Activated naive CD8-positive, alpha-beta T cell treated with anti-CD3 and anti-CD28 coated beads, Interleukin-2, amount 10 ng/mL, durations not matched to agents 7 days and 5 days (primary cell): Measurements from ENCODE around the gene DIP2B. TPM values are rescaled to one million over a fixed set of nuclear protein-coding genes. Genes with fewer than 3 reads are reported as not detected.

Source experiments
- ATAC-seq: fragments of 150-1000 bp; cut with Tn5 transposase; one replicate; pipeline ENCODE4 v1.10.0; 2021; ENCODE audit warnings: low read depth, moderate library complexity
- POLR2A ChIA-PET: fragments of 350-600 bp; sonication (Branson Sonifier 250); formaldehyde crosslinking; loops from one replicate; lab custom pipeline; 2021; ENCODE audit warnings: antibody characterized with exemption; lab: Charles Lee
- DNase-seq: peaks from one replicate; pipeline ENCODE4 v3.0.0; 2021
- H3K27ac Mint-ChIP-seq: one replicate; pipeline ENCODE4 v1.8.0; 2022; ENCODE audit warnings: mild to moderate bottlenecking, mixed read lengths
- H3K27me3 Mint-ChIP-seq: one replicate; pipeline ENCODE4 v1.8.0; 2022; ENCODE audit warnings: mild to moderate bottlenecking, moderate library complexity, mixed read lengths
- H3K36me3 Mint-ChIP-seq: one replicate; pipeline ENCODE4 v1.8.0; 2021; ENCODE audit warnings: mild to moderate bottlenecking, mixed read lengths
- H3K4me1 Mint-ChIP-seq: one replicate; pipeline ENCODE4 v1.8.0; 2021; ENCODE audit warnings: mixed read lengths
- H3K4me3 Mint-ChIP-seq: one replicate; pipeline ENCODE4 v1.8.0; 2022; ENCODE audit warnings: mild to moderate bottlenecking, moderate library complexity, mixed read lengths
- H3K9me3 Mint-ChIP-seq: one replicate; pipeline ENCODE4 v1.8.0; 2021; ENCODE audit warnings: mixed read lengths
- total RNA-seq, 2 experiments: library from RNA; stranded (reverse); gene quantifications; one replicate each; pipeline ENCODE4 v1.2.3, GENCODE V29; 2021

The DIP2B gene
- total RNA-seq, 2 experiments from 2014 or later = 19.5 to 21.3 TPM

GRCh38 chr12:50723865-50724264 is 219.1 kb downstream of the DIP2B start:
- POLR2A ChIA-PET = no interaction called here
- Mint-ChIP-seq H3K27me3 (no peaks in the 10 kb centered on the region), H3K4me3 (no peak overlapping the region), H3K36me3 (peaks cover 16% of the 10 kb centered on the region), H3K9me3 (no peaks in the 10 kb centered on the region), H3K4me1 (peaks cover 2% of the 10 kb centered on the region), H3K27ac (peak overlapping the region; percentile 9)
- no peak for DNase-seq
- no peak for ATAC-seq

- no peak for DNase-seq
- H3K4me1 Mint-ChIP-seq = peaks cover 2% of the 10 kb centered on the region
- H3K9me3 Mint-ChIP-seq = no peaks in the 10 kb centered on the region
- no peaks in the 10 kb centered on the region for H3K27me3 Mint-ChIP-seq
- ATAC-seq = no peak
- no peak overlapping the region for H3K27ac Mint-ChIP-seq
- POLR2A ChIA-PET = no interaction called here
- no peak overlapping the region for H3K4me3 Mint-ChIP-seq
- peaks cover 22% of the 10 kb centered on the region for H3K36me3 Mint-ChIP-seq
Observed at GRCh38 chr12:50725011-50725942, 220.5 kb downstream of the DIP2B start.

GRCh38 chr12:50727466-50727865 is 222.7 kb downstream of the DIP2B start:
- POLR2A ChIA-PET = no interaction called here
- Mint-ChIP-seq H3K27me3 (no peaks in the 10 kb centered on the region), H3K27ac (no peak overlapping the region), H3K4me1 (peaks cover under 1% of the 10 kb centered on the region), H3K4me3 (no peak overlapping the region), H3K36me3 (peaks cover 23% of the 10 kb centered on the region), H3K9me3 (no peaks in the 10 kb centered on the region)
- ATAC-seq (no peak), DNase-seq (no peak)

- no peak overlapping the region for H3K27ac Mint-ChIP-seq
- no peak overlapping the region for H3K4me3 Mint-ChIP-seq
- H3K9me3 Mint-ChIP-seq = no peaks in the 10 kb centered on the region
- H3K4me1 Mint-ChIP-seq = no peaks in the 10 kb centered on the region
- H3K36me3 Mint-ChIP-seq = peaks cover 21% of the 10 kb centered on the region
- DNase-seq (no peak), ATAC-seq (no peak)
- no peaks in the 10 kb centered on the region for H3K27me3 Mint-ChIP-seq
- POLR2A ChIA-PET = no interaction called here
Observed at GRCh38 chr12:50728417-50728816, 223.6 kb downstream of the DIP2B start.

- no peak overlapping the region for H3K4me3 Mint-ChIP-seq
- H3K9me3 Mint-ChIP-seq = no peaks in the 10 kb centered on the region
- peaks cover 21% of the 10 kb centered on the region for H3K36me3 Mint-ChIP-seq
- no peaks in the 10 kb centered on the region for H3K27me3 Mint-ChIP-seq
- no peak for DNase-seq
- POLR2A ChIA-PET = no interaction called here
- H3K4me1 Mint-ChIP-seq = no peaks in the 10 kb centered on the region
- no peak overlapping the region for H3K27ac Mint-ChIP-seq
- ATAC-seq = no peak
Observed at GRCh38 chr12:50728841-50729240, 224.1 kb downstream of the DIP2B start.

GRCh38 chr12:50732591-50732990 is 227.8 kb downstream of the DIP2B start:
- no peak overlapping the region for H3K27ac Mint-ChIP-seq
- ATAC-seq (no peak), DNase-seq (no peak)
- H3K27me3 Mint-ChIP-seq = no peaks in the 10 kb centered on the region
- no peak overlapping the region for H3K4me3 Mint-ChIP-seq
- POLR2A ChIA-PET = no interaction called here
- H3K36me3 Mint-ChIP-seq = peaks cover 22% of the 10 kb centered on the region
- H3K9me3 Mint-ChIP-seq = no peaks in the 10 kb centered on the region
- H3K4me1 Mint-ChIP-seq = no peaks in the 10 kb centered on the region

- POLR2A ChIA-PET = no interaction called here
- ATAC-seq = no peak
- no peaks in the 10 kb centered on the region for H3K4me1 Mint-ChIP-seq
- H3K27me3 Mint-ChIP-seq = no peaks in the 10 kb centered on the region
- H3K4me3 Mint-ChIP-seq = no peak overlapping the region
- no peak overlapping the region for H3K27ac Mint-ChIP-seq
- peaks cover 16% of the 10 kb centered on the region for H3K36me3 Mint-ChIP-seq
- no peak for DNase-seq
- H3K9me3 Mint-ChIP-seq = no peaks in the 10 kb centered on the region
Observed at GRCh38 chr12:50733706-50734105, 228.9 kb downstream of the DIP2B start.

GRCh38 chr12:50734409-50735263 is 229.9 kb downstream of the DIP2B start:
- no peaks in the 10 kb centered on the region for H3K9me3 Mint-ChIP-seq
- POLR2A ChIA-PET = interaction anchor here (1.2 kb wide), 1 partner anchor 230 kb away, joined by 3 read pairs; the partner anchor contains the start of gene DIP2B
- H3K27ac Mint-ChIP-seq = no peak overlapping the region
- ATAC-seq (no peak), DNase-seq (no peak)
- H3K27me3 Mint-ChIP-seq = no peaks in the 10 kb centered on the region
- H3K4me1 Mint-ChIP-seq = no peaks in the 10 kb centered on the region
- H3K4me3 Mint-ChIP-seq = no peak overlapping the region
- H3K36me3 Mint-ChIP-seq = peaks cover 15% of the 10 kb centered on the region

GRCh38 chr12:50739611-50740010 is 234.8 kb downstream of the DIP2B start:
- POLR2A ChIA-PET = no interaction called here
- no peaks in the 10 kb centered on the region for H3K4me1 Mint-ChIP-seq
- no peak overlapping the region for H3K27ac Mint-ChIP-seq
- H3K36me3 Mint-ChIP-seq = peaks cover 18% of the 10 kb centered on the region
- H3K4me3 Mint-ChIP-seq = no peak overlapping the region
- DNase-seq (no peak), ATAC-seq (no peak)
- no peaks in the 10 kb centered on the region for H3K9me3 Mint-ChIP-seq
- no peaks in the 10 kb centered on the region for H3K27me3 Mint-ChIP-seq

GRCh38 chr12:50740307-50740706 is 235.5 kb downstream of the DIP2B start:
- Mint-ChIP-seq H3K4me1 (no peaks in the 10 kb centered on the region), H3K27ac (no peak overlapping the region), H3K27me3 (no peaks in the 10 kb centered on the region), H3K4me3 (no peak overlapping the region), H3K36me3 (peaks cover 18% of the 10 kb centered on the region), H3K9me3 (no peaks in the 10 kb centered on the region)
- no peak for ATAC-seq
- POLR2A ChIA-PET = interaction anchor here (0.6 kb wide), 1 partner anchor 424 kb away, joined by 3 read pairs; no protein-coding TSS in a partner anchor
- no peak for DNase-seq

- H3K4me3 Mint-ChIP-seq = no peak overlapping the region
- ATAC-seq = no peak
- POLR2A ChIA-PET = no interaction called here
Observed at GRCh38 chr12:50742776-50743175, 238.0 kb downstream of the DIP2B start.

GRCh38 chr12:50745861-50746260 is 241.1 kb downstream of the DIP2B start:
- H3K27ac Mint-ChIP-seq = no peak overlapping the region

More at GRCh38 chr12:50742776-50743175, 238.0 kb downstream of the DIP2B start:
- no peak overlapping the region for H3K27ac Mint-ChIP-seq
- peaks cover 19% of the 10 kb centered on the region for H3K36me3 Mint-ChIP-seq
- no peaks in the 10 kb centered on the region for H3K9me3 Mint-ChIP-seq
- H3K4me1 Mint-ChIP-seq = no peaks in the 10 kb centered on the region
- no peak for DNase-seq
- no peaks in the 10 kb centered on the region for H3K27me3 Mint-ChIP-seq

GRCh38 chr12:50746431-50746830 is 241.6 kb downstream of the DIP2B start:
- Mint-ChIP-seq H3K36me3 (peaks cover 21% of the 10 kb centered on the region), H3K27ac (no peak overlapping the region), H3K4me3 (no peak overlapping the region), H3K4me1 (no peaks in the 10 kb centered on the region), H3K9me3 (no peaks in the 10 kb centered on the region), H3K27me3 (no peaks in the 10 kb centered on the region)
- POLR2A ChIA-PET = no interaction called here
- DNase-seq (no peak), ATAC-seq (no peak)

More at GRCh38 chr12:50745861-50746260, 241.1 kb downstream of the DIP2B start:
- ATAC-seq (no peak), DNase-seq (no peak)
- H3K36me3 Mint-ChIP-seq = peaks cover 22% of the 10 kb centered on the region
- POLR2A ChIA-PET = no interaction called here
- H3K4me1 Mint-ChIP-seq = no peaks in the 10 kb centered on the region
- H3K27me3 Mint-ChIP-seq = no peaks in the 10 kb centered on the region
- H3K4me3 Mint-ChIP-seq = no peak overlapping the region
- H3K9me3 Mint-ChIP-seq = no peaks in the 10 kb centered on the region
